Transverse colon (tissue), 4 donors: Measurements from ENCODE around the gene ZFHX3. TPM values are rescaled to one million over a fixed set of nuclear protein-coding genes. Genes with fewer than 3 reads are reported as not detected.
A peak's percentile ranks its signal among the peaks of the same experiment; 100 is the strongest.

Source experiments
- DNase-seq: peaks from one replicate; pipeline ENCODE4 v3.0.0-alpha.2; 2019
- H3K27ac ChIP-seq, 4 donors: fragments of 200-600 bp; sonication (generic); 2 replicates each; pipeline ENCODE4 v1.5.1; 2016 to 2018; ENCODE audit warnings: inconsistent platforms in 4 of 4
- H3K27me3 ChIP-seq: fragments of 200-600 bp; sonication (generic); 2 replicates; pipeline ENCODE4 v1.5.1; 2017; ENCODE audit warnings: inconsistent platforms
- H3K36me3 ChIP-seq, 4 donors: fragments of 200-600 bp; sonication (generic); 2 replicates each; pipeline ENCODE4 v1.5.1; 2017 to 2019; ENCODE audit warnings: inconsistent platforms in 4 of 4
- H3K4me1 ChIP-seq, 4 donors: fragments of 200-600 bp; sonication (generic); 2 replicates each; pipeline ENCODE4 v1.5.1; 2017 to 2020; ENCODE audit warnings: inconsistent platforms in 4 of 4
- H3K4me3 ChIP-seq, 4 donors: fragments of 200-600 bp; sonication (generic); 1 replicate in 1 of 4; 2 replicates in 3 of 4; pipeline versions ENCODE4 v1.5.1 to v1.6.1; 2017 to 2019; ENCODE audit warnings: inconsistent platforms in 4 of 4
- H3K9me3 ChIP-seq, 2 donors: fragments of 200-600 bp; sonication (generic); 2 replicates each; pipeline ENCODE4 v1.5.1; 2017 to 2019; ENCODE audit warnings: inconsistent platforms in 2 of 2
- CTCF ChIP-seq, 5 experiments: fragments of 200-600 bp in 3 of 5; fragments of 450-650 bp in 2 of 5; sonication (generic) in 3 of 5; IDR thresholded peaks; 1 replicate in 2 of 5; 2 replicates in 3 of 5; pipeline ENCODE4 v1.5.1; 2016 to 2017; ENCODE audit warnings: antibody characterized with exemption in 5 of 5, inconsistent platforms in 3 of 5, mild to moderate bottlenecking in 2 of 5, moderate library complexity in 1 of 5
- EP300 ChIP-seq: sonication (generic); formaldehyde crosslinking; IDR thresholded peaks from one replicate; pipeline ENCODE4 v1.6.1; 2017; ENCODE audit warnings: antibody characterized with exemption, low read depth
- POLR2A ChIP-seq: fragments of 450-650 bp; IDR thresholded peaks from one replicate; pipeline ENCODE4 v1.6.1; 2016; ENCODE audit warnings: antibody characterized with exemption, mild to moderate bottlenecking, moderate library complexity
- POLR2AphosphoS5 ChIP-seq, 3 donors: sonication (generic); formaldehyde crosslinking; IDR thresholded peaks; one replicate each; pipeline ENCODE4 v1.6.1; 2016; ENCODE audit warnings: antibody characterized with exemption in 3 of 3
- WGBS, 2 donors: methylation state at CpG; one replicate each; pipeline ENCODE4 v1.1.5; 2018; ENCODE audit warnings: low coverage in 1 of 2; 5-methylcytosine and 5-hydroxymethylcytosine counted together
- in situ Hi-C, 4 donors: fragments of 200-750 bp; cut with MboI; loops; one replicate each; pipeline versions ENCODE4 v1.15.0 to v1.15.1; 2017; ENCODE audit warnings: low sequenced_read_pairs in 3 of 4, low pct_ligation_motif_present in 1 of 4, low pct_unique_long_range_greater_than_20kb in 1 of 4
- intact Hi-C: fragments of 100-400 bp; cut with DNase I; formaldehyde crosslinking; loops from one replicate; pipeline ENCODE4 v1.15.1; 2023; ENCODE audit warnings: low total_unique reads
- total RNA-seq, 4 donors: library from RNA; depleted of rRNA; stranded (reverse); fragments of >200 nt; gene quantifications; one replicate each; pipeline ENCODE4 v1.1.0, GENCODE V29; 2016

The ZFHX3 gene
- total RNA-seq, 4 donors from 2014 or later, result 12.3 to 23.7 (median 15.3) TPM

- H3K36me3 ChIP-seq, result no peaks in the 10 kb centered on the region
- no peak for DNase-seq
- no peaks in the 10 kb centered on the region for H3K27me3 ChIP-seq
- TF ChIP-seq POLR2AphosphoS5 (IDR thresholded peaks at IDR 0.05) (no peak), EP300 (no peak), POLR2A (no peak), CTCF (IDR thresholded peaks at IDR 0.05) (no peak)
- H3K4me3 ChIP-seq, result peak overlapping the region; percentile 18 to 42 (median 32)
- H3K9me3 ChIP-seq, result no peaks in the 10 kb centered on the region
- intact Hi-C loops (no loop called here), in situ Hi-C loops (no loop called here)
- H3K4me1 ChIP-seq, result peaks cover 4 to 16% (median 4%) of the 10 kb centered on the region in 4 donors
- WGBS, 2 donors, result 20 to 27% methylated on average over 1 to 23 of the region's 23 CpGs
- H3K27ac ChIP-seq, result peak overlapping the region; percentile 54 to 62 (median 58)
These were observed 260.8 kb downstream of the ZFHX3 start for GRCh38 chr16:72787130-72787513.

DNA sequence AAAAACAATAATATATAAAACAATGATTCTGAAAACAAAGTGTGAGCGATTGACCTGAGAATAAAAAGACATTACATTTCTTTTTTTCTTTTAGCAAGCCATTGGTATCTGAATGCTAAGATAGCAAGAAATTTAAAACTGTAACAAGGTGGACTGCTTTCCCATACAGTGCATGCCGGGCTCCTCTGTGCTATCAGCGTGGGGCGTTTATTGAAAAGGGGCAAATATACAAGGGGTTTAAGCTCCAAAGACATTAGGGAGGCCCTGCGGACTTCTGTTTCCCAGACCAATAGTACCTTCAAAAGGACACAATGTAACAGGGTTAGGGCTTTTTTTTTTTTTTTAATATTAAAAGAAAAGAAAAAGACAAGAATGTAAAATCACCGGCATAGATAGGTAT is 261.3 kb downstream of the ZFHX3 start:
- H3K27ac ChIP-seq, result peak overlapping the region in 2 of 4 donors; percentile 54 to 62
- no peaks in the 10 kb centered on the region for H3K9me3 ChIP-seq
- WGBS, 2 donors, result 93 to 96% methylated on average over 6 of the region's 6 CpGs
- H3K36me3 ChIP-seq, result no peaks in the 10 kb centered on the region
- no peak for DNase-seq
- TF ChIP-seq POLR2AphosphoS5 (IDR thresholded peaks at IDR 0.05) (no peak), POLR2A (no peak), EP300 (no peak), CTCF (IDR thresholded peaks at IDR 0.05) (no peak)
- intact Hi-C loops, result no loop called here
- in situ Hi-C loops, result no loop called here
- H3K27me3 ChIP-seq, result no peaks in the 10 kb centered on the region
- no peak overlapping the region for H3K4me3 ChIP-seq
- H3K4me1 ChIP-seq, result peaks cover 4 to 16% (median 4%) of the 10 kb centered on the region in 4 donors

DNA sequence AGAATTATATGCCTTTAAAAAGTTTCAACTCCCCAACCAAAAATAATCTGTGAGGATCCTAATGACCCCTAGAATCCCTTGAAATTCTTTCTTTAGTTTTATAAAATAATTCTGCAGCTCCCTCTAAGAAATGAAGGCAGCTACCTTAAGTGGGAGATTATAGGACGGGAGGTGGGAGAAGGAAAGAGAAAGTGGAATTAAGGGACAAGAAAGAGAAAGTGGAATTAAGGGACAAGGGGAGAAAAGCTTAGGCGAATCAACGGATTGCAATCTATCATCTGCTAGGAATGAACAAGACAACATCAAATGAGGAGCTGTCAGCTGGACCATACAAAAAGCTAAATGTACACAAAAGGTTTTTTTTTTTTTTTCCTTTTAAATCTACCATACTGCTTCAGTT is 262.0 kb downstream of the ZFHX3 start:
- intact Hi-C loops, result no loop called here
- Histone ChIP-seq H3K4me3 (peak overlapping the region in 1 of 4 donors; percentile 5), H3K27ac (no peak overlapping the region), H3K4me1 (peaks cover 4 to 16% (median 4%) of the 10 kb centered on the region in 4 donors), H3K27me3 (no peaks in the 10 kb centered on the region), H3K36me3 (no peaks in the 10 kb centered on the region), H3K9me3 (no peaks in the 10 kb centered on the region)
- TF ChIP-seq POLR2A, result no peak
- no peak for DNase-seq
- in situ Hi-C loops, result no loop called here
- 41 to 84% methylated on average over 3 of the region's 3 CpGs for WGBS, 2 donors

GRCh38 chr16:72785171-72785570 is 262.8 kb downstream of the ZFHX3 start:
- TF ChIP-seq POLR2AphosphoS5 (IDR thresholded peaks at IDR 0.05), result no peak
- no peak for TF ChIP-seq EP300
- no peak for TF ChIP-seq POLR2A
- H3K27ac ChIP-seq, result no peak overlapping the region
- H3K27me3 ChIP-seq, result no peaks in the 10 kb centered on the region
- no peak for DNase-seq
- no peak overlapping the region for H3K4me3 ChIP-seq
- WGBS, 2 donors, result 63 to 96% methylated on average over 2 of the region's 2 CpGs
- peaks cover 4 to 16% (median 4%) of the 10 kb centered on the region in 4 donors for H3K4me1 ChIP-seq
- intact Hi-C loops, result no loop called here
- H3K9me3 ChIP-seq, result no peaks in the 10 kb centered on the region
- in situ Hi-C loops, result no loop called here
- no peaks in the 10 kb centered on the region for H3K36me3 ChIP-seq

- in situ Hi-C loops (no loop called here), intact Hi-C loops (no loop called here)
- Histone ChIP-seq H3K9me3 (no peaks in the 10 kb centered on the region), H3K36me3 (no peaks in the 10 kb centered on the region), H3K4me3 (no peak overlapping the region), H3K4me1 (peaks cover 4 to 10% (median 4%) of the 10 kb centered on the region in 4 donors), H3K27me3 (no peaks in the 10 kb centered on the region), H3K27ac (no peak overlapping the region)
- WGBS, 2 donors, result 66 to 75% methylated on average over 3 to 4 of the region's 4 CpGs
- TF ChIP-seq EP300 (no peak), POLR2AphosphoS5 (IDR thresholded peaks at IDR 0.05) (no peak), CTCF (IDR thresholded peaks at IDR 0.05) (no peak), POLR2A (no peak)
- DNase-seq, result no peak
These were observed 264.1 kb downstream of the ZFHX3 start for GRCh38 chr16:72783716-72784318.
